Stimulated activated CD8-positive, alpha-beta memory T cell treated with anti-CD3 and anti-CD28 coated beads, Interleukin-12 subunit alpha, Interleukin-12 subunit beta, amount 100 ng/mL, for 24 hours (primary cell): Measurements from ENCODE around the gene ECHS1.

ENCODE experiments used
- DNase-seq: peaks from one replicate; pipeline ENCODE4 v3.0.0-alpha.2; 2020; ENCODE audit errors: extremely low read depth

Gene ECHS1

DNA sequence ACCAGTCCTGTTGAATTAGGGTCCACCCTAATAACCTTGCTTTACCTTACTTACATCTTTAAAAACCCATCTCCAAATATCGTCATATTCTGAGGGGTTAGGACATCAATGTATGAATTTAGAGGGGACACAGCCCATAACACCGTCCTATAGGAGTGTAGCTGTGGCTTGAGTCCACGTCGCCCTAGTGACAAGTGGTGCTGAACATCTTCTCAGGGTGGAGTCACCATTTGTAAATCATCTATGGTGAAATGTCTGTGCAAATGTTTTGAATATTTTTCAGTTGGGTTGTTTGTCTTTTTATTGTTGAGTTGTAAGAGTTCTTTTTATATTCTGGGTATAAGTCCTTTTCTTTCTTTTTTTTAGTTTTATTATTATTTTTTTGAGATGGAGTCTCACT, 31.2 kb downstream of the ECHS1 start:
- DNase-seq, result no peak

DNA sequence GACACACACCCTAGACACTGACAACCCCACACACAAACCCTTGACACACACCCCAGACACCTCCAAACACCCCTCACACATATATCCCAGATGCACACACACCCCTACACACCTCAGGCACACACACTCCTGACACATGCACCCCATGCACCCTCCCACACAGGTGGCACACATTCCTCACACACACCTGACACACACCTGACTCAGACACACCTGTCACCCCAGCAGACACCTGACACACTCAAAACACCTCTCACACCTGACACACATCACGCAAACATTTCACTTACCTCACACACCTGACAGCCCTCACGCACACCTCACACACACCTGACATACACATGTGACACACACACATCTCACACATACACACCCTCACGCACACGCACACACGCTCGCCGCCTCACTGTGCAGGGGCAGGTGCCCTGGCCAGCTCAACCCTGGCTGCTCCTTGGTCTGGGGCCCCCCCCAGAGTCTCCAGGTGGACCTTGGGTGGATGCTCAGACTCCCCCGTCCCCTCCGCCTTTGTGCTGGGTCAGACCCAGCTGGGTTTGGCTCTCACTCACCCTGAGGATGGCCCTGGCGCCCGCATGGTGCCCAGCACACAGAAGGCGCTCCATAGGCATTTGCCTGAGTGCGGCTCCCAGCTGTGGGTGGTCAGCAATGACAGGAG, 33.3 kb downstream of the ECHS1 start:
- DNase-seq, result no peak

DNA sequence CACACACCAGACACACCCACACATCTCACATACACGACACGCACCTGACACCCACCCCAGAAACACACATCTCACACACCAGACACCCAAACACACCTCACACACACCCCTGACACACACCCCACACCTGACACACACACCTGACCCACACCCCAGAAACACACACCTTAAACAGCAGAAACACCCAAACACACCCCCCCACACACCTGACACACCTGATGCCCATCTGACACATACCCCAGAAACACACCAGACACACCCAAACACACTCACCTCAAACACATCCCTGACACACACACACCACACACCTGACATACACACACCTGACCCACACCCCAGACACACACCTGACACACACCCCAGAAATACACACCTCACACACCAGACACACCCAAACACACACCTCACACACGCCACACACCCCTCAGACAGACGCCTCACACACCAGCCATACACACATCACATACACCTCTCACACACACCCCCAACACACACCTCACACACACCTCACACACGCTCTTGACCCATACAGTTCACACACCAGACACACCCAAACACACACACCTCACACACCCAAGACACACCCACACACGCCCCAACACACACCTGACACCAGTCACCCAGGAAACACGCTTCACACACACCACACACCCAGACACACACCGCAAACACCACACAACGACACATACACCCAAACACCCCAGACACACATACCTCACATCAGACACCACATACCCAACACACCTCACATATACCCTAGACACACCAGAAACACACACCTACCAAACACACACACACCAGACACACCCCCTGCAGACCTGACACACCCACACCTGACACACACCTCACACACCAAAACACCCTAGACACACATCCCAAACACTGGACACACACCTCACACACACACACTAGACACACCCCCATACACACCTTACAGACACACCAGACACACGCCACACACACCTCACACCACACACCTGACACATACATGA, 34.8 kb downstream of the ECHS1 start:
- DNase-seq, result no peak

DNA sequence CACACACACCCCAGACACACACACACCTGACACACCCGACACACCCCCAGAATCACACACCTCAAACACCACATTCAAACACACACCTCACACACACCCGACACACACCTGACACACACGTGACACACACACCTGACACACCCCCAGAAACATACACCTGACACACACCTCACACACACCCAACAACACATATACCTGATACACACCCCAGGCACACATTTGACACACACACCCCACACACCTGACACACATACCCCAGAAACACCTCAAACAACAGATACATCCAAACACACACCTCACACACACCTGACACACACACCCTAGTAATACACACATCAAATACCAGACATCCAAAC, 35.8 kb downstream of the ECHS1 start:
- no peak for DNase-seq

DNA sequence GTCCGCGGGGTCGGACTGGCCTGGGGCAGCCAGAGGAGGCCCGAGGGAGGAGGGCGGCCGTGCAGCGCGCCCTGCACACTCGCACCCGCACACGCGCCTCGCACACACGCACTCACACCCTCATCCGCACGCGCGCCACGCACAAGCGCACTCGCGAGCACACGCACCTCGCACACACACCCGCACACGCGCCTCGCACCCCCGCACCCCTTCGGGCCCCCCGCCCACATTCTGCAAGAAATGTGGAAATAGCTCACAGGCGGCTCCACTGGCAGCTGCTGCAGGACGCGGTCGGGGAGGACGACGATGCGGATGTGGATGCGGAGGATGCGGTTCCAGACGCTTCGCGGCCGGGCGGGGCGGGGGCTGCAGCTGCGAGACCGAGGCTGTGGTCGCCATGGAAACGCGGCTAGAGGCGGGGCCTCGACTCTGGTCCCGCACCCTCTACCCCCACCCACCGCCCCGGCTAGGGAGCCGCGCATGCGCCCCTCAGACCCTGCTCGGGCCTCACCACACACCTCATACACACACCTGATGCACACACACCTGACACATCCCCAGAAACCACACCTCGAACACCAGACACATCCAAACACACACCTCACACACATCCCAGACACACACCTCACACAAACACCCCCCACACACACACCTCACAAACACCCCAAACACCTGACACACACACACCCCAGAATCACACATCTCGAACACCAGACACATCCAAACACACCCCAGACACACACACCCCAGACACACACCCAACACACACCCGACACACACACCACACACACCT, 36.4 kb downstream of the ECHS1 start, which contains the start of gene CALY:
Gene CALY, minus strand, starts transcription at position 320 of the 793 bp plus-strand sequence. CDS start 7,907 bp downstream, outside the sequence.
- DNase-seq, result no peak

DNA sequence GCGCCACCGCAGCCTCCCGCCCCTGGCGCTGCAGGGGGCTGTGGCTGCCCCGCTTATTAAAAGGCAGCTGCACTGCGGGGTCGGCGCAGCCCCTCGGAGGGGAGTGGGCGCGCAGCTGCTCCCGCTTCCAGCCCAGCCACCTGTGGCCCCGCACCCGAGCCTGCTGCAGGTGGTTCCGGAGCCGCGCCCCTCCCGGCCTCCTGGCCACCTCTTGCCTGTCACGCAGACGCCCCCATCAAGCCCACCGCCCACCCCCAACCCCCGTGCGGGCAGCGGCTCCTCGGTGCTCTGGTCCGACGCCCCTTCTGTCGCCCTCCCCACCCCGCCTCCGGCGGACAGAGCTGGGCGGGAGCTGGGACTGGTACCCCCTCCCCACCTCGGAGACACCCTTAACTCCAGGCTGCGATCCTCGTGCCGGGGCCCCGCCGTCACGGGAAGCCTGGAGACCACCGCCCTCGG, 37.0 kb downstream of the ECHS1 start:
- no peak for DNase-seq

DNA sequence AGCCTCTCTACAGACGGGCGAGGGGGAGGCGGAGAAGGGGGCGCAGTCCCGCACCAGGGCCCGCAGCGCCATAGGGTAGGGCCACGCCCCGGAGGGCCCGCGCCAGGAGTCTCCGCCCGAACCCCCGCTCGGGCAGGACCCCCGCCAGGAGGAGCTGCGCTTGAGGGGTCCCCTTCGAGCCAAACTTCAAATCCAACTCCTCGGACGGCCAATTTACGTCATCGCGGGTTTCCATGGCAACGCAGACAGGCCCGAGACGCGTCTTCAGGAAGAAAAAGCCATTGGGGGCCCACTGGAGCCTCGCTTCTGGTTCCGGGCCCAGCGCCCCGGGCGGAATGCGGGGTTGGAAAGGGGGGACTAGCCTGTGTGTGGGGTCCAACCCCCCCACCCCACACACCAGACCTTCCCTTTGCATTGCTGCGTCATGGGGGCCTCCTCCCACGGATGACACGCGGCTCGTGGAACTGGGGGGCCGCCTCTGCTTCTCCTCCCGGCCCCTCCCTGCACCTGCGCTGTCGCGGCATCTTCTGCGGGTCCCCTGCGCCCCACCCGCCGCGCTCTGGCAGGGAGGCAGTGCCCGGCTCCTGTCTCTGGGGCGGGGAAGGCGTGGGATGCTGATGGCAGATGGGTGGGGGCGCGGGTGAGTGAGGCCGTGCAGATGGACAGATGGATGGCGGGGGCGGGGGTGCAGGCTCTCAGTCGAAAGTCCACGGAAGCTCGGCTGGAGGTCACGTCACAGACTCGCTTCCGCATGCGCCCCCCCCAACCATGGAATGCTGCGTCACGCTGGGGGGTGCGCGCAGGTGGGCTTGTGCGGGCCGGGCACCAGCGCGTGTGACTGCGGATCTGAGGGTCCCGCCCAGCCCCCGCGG, 37.7 kb downstream of the ECHS1 start:
- no peak for DNase-seq

DNA sequence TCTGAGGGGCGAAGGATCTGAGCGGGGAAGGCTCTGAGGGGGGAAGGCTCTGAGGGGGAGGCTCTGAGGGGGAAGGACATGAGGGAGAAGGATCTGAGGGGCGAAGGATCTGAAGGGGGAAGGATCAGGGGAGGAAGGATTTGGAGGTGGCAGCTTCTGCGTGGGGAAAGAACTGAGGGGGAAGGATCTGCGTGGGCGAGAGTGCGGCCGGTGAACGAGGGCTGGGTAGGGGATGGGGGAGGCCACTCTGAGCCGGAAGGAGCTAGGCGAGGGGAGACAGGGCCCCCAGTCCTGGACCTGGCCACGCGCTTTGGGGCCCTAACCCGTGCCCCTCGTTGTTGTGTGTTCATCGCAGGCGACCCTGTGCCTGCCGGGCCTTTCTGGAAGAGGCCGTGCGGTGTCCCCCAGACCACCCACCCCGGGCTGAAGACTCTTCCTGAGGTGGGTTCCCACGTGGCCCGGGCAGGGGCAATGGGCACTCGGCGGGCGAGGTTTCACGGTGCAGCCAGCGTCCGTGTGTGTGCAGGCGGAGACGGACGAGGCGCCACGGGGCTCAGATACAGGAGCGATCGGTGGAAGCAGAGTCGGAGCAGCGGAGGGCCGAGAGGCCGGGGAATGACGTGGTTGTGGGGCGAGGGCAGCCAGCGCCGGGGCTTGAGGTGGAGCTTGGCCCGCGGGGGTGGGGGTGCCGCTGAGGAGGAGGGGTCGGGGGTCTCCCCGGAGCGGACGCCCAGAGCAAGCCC, 38.5 kb downstream of the ECHS1 start:
- DNase-seq, result no peak

DNA sequence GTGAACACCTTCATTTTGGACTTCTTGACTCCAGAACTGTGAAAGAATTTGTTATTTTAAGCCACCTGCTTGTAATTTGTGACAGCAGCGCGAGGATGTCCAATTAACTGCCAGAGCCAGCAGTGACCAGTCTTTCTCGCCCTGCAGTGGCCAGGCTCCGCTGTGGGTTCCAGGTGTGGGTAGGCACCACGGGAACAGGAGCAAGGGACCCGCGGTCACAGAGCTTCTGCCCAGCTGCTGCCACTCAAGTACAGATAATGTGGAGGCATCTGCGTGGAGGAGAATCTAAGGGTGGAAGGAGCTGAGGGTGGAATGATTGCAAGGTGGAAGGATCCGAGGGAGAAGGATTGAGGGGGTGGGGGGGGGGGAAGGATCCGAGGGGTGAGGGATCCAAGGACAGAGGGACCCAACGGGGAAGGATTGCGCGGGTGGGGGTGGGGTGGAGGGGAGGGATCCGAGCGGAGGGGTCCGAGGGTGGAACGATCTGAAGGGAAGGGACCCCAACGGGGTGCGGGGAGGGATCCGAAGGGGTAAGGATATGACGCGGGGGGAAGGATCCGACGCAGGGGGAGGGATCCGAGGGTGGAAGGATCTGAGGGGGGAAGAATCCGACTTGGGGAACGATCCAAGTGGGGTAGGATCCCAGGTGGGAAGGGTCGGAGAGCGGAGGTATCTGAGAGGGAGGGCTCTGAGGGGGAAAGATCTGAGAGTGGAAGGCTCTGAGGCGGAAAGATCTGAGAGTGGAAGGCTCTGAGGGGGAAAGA, 40.0 kb downstream of the ECHS1 start:
- DNase-seq, result no peak

DNA sequence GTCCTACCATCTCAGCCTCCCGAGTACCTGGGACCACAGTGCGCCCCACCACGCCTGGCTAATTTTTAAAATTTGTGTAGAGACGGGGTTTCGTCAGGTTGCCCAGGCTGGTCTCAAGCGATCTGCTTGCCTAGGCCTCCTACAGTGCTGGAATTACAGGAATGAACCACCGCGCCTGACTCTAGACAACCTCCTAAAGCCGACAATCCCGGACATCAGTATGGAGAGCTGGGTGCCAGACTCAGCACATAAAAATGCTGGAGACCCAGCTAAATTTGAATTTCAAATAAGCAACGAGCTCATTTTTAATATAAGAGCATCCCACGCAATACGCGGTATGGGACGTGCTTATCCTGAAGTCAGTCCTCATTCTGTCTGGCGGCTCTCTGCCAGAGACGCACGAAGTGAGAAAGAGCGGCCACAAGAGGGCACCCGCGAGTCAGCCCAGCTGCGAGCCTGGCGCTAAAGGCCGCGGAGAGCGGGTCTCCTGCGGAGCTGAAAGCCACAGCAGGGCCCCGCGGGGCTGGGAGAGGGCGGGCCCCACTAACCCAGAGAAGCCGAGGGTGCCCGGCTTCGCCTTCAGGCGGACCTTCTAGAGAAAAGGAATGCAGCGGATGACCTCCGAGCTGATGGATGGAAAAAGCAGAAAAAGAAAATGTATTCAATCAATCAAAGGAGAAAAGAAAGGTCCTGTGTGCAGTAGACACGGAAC, 43.5 kb downstream of the ECHS1 start:
- peak; percentile 60 for DNase-seq

DNA sequence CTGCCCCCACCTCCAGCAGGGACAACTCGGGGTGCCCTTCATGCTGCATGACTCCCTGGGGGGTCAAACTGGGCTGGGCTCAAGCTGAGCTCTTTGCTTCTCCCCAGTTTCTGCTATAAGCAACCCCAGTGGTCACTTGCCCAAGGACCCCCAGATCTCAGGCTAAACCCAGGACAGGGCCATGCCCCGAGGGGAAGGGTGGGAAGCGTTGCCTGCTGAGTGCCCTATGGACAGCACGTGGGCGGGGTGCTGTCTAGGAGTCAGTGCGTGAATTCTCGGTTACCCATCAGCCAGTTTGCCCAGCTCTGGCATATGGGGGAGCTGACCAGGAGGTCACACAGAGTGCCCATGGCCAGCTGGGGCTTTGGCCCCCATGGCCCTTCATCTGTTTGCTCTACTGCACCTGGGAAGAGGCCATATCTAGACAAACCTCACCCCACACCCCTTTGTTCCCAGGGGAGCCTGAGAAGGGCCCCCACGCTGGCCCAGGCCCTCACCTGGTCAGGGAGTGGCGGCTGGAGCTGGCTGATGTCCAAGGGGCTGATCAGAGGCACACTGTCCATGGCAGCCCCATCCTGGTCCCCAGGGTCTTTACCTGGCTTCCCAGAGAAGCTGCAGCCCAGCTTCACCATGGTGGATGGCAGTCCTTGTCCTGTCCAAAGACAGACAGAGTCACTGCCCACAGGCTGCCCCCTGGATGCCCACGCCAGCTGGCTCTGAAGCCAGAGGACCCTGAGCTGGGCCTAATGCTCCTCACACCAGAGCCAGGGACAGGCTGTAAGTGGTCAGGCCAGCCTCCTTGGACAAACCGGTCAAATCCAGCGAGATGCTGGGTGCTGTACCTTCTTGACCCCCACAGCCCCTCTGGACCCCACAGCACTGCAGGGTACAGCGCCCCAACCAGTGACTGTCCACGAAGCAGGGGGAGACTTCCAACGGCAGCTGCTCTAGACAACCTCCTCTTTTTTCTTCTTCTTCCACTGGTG, 44.5 kb downstream of the ECHS1 start:
- DNase-seq, result no peak

DNA sequence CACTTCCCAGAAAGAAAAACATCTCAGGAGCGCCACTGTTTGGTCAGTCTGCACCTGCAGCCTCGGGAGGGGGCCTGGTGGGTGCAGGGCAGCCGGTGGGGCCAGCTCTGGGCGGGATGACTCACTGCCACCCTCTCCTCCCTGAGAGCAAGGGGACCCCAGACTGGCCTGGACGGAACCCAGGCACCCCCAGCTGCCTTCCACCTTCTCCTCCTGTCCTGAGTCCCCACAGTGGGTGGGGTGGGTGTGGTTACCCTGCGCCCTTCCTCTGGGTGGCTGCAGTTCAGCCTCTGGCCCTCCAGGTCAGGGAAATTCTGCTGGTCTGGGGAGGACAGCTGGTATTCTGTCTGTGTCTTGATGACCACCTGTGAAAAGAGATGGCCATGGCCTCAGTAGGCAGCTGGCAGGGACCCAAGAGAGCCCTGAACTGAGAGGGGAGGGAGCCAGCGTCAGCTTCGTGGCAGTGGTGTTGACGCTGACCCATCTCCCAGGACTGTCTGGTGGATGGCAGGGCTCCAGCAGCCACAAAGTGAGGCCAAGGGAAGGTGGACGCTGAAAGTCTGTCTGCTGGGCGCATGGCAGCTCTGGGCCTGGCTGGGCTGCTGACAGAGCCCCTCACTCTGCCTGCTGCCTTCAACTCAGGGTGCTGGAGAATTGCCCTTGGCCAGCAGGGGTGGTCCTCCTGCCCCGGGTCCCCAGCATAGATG, 45.4 kb downstream of the ECHS1 start:
- no peak for DNase-seq

DNA sequence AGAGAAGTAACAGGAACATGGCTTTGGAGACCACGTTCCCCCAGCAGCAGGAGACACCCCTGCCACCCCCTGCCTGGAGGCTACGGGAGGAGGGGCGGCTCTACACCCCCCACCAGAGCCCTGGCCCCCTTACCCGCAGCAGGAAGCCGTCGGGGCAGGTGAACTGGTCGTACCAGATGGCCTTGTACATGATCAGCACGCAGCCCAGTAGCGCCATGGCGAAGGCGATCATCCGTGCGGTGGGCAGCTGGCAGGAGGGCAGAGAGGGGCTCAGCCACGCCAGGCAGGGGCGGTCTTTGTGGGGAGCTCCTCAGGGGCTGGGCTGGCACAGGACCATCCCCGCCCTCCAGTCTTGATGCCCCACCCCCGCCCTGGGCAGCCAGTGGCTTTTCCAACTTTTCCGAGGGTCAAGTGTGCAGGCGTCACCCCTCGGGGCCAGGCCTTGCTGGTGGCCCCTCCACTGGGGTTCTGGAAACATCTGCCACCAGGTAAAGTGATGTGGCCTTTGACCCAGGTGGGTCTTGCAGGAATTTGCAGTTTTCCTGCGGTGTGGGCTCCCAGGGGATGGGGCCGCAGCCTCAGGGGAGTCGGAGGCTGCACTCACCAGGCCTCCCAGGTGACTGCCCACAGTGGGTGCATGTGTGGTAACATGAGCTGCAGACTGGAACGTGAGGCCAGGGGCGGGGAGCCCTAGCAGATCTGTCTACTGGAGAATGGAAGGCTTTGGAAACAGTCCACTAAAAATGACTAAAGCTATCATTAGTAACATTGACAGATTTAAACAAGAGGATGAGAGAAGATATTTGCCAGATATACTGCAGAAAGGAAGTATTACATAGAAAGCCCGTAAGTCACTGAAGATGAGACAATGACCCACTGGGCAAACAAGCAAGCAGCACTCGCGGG, 46.2 kb downstream of the ECHS1 start:
- DNase-seq, result no peak

DNA sequence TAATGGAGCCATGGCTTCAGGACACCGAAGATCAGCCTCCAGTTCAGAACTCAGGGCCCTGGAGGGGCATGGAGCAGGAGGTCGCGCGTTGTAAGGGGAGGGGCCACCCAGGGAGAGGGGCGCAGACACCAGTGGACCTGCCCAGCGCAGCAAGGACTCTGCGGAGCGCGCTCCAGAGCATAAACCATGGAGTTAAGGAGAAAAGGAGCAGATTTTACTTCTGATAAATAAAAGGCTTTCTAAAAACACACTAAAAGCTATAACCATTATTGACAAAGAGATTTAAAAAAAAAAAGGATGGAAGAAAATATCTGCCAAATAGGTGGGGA, 47.0 kb downstream of the ECHS1 start:
- DNase-seq, result no peak

DNA sequence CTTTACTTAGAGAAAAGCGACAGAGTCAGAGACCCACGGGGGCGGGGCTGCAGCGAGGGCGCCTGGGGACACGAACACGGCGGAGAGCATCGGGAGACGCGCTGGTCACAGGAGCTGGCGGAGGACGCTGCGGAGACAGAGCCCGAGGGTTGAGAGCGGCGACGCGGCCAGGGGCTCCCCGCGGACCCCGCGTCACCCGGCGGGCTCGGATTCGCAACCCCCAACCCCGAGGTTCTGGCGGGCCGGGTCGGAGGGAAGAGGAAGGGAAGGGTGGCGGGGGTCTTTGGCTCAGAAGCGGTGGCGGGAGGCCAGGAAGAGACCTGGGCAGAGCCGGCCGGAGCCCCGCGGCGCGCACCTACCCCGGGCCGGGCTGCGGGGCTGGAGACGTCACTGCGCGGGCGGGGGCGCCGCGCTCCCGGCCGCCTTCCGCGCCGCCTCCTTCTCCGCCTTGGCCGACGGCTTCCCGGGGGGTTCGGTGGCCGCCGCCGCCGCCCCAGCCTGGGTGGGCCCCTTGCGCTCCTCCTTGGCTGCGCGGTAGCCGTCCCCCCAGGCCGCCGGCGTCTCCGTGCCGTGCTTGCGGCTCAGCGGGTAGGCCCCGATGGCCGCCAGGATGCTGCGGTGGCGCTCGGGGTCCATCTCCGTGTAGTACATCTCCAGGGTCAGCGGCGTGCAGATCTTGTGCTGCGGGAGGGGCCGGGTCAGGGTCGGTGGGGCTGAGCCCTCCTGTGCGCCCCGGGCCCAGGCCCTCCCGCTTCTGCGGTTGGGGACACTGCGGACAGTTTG, 47.5 kb downstream of the ECHS1 start:
- DNase-seq, result no peak
